Progenitor cell of endocrine pancreas (in vitro differentiated cells): ENCODE measurements around the gene SNRNP48. TPM values are rescaled to one million over a fixed set of nuclear protein-coding genes. Genes with fewer than 3 reads are reported as not detected.

Experiments used
- DNase-seq: peaks from one replicate; pipeline ENCODE4 v3.0.0; 2021; ENCODE audit warnings: low spot score; ENCODE audit not compliant: unreplicated experiment
- H3K27ac Mint-ChIP-seq: 2 replicates; pipeline ENCODE4 v1.8.0; 2021; ENCODE audit warnings: mild to moderate bottlenecking, moderate library complexity, mixed read lengths
- H3K27me3 Mint-ChIP-seq: 2 replicates; pipeline ENCODE4 v1.8.0; 2021; ENCODE audit warnings: mixed read lengths
- H3K36me3 Mint-ChIP-seq: 2 replicates; pipeline ENCODE4 v1.8.0; 2022; ENCODE audit warnings: mixed read lengths; ENCODE audit not compliant: insufficient read depth
- H3K4me1 Mint-ChIP-seq: 2 replicates; pipeline ENCODE4 v1.8.0; 2021; ENCODE audit warnings: low read depth, mixed read lengths
- H3K4me3 Mint-ChIP-seq: 2 replicates; pipeline ENCODE4 v1.8.0; 2021; ENCODE audit warnings: low read depth, mild to moderate bottlenecking, moderate library complexity, mixed read lengths
- H3K9me3 Mint-ChIP-seq: 2 replicates; pipeline ENCODE4 v1.8.0; 2021; ENCODE audit warnings: low read depth, mixed read lengths
- total RNA-seq: library from RNA; stranded (reverse); gene quantifications from 2 replicates; pipeline ENCODE4 v1.2.1, GENCODE V29; 2021
- TF ChIP-seq, protein P1 (sequence below): fragments of 200-600 bp; sonication (generic); IDR thresholded peaks from one replicate; pipeline ENCODE4 v1.5.0; 2021; ENCODE audit warnings: antibody characterized with exemption, mild to moderate bottlenecking; ENCODE audit not compliant: unreplicated experiment

The SNRNP48 gene
- total RNA-seq, 1 donor from 2014 or later = 19.2 TPM

DNA sequence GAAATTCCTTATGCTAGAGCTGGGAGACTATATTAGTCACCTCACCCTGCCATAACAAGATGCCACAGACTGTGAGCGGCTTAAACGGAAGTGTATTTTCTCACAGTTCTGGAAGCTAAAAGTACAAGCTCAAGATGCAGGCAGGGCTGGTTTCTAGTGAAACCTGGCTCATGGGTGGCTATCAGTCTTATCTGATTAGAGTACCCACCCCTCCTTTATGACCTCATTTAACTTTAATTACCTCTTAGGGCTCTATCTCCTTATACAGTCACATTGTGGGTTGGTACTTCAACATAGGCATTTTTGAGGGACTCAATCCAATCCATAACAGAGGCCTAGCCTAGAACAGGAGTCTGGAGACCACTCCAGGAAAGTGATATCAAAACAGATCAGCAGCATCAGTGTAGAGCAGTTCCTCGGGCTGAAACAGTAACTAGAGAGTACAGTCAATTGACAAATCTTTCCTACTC is 2.3 kb upstream of the SNRNP48 start:
- Mint-ChIP-seq H3K27ac (peak overlapping the region; percentile 68), H3K4me1 (peaks cover 30% of the 10 kb centered on the region), H3K4me3 (no peak overlapping the region), H3K9me3 (no peaks in the 10 kb centered on the region), H3K27me3 (no peaks in the 10 kb centered on the region), H3K36me3 (peaks cover 25% of the 10 kb centered on the region)
- TF ChIP-seq, protein P1, sequence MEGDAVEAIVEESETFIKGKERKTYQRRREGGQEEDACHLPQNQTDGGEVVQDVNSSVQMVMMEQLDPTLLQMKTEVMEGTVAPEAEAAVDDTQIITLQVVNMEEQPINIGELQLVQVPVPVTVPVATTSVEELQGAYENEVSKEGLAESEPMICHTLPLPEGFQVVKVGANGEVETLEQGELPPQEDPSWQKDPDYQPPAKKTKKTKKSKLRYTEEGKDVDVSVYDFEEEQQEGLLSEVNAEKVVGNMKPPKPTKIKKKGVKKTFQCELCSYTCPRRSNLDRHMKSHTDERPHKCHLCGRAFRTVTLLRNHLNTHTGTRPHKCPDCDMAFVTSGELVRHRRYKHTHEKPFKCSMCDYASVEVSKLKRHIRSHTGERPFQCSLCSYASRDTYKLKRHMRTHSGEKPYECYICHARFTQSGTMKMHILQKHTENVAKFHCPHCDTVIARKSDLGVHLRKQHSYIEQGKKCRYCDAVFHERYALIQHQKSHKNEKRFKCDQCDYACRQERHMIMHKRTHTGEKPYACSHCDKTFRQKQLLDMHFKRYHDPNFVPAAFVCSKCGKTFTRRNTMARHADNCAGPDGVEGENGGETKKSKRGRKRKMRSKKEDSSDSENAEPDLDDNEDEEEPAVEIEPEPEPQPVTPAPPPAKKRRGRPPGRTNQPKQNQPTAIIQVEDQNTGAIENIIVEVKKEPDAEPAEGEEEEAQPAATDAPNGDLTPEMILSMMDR = no peak
- DNase-seq = no peak

DNA sequence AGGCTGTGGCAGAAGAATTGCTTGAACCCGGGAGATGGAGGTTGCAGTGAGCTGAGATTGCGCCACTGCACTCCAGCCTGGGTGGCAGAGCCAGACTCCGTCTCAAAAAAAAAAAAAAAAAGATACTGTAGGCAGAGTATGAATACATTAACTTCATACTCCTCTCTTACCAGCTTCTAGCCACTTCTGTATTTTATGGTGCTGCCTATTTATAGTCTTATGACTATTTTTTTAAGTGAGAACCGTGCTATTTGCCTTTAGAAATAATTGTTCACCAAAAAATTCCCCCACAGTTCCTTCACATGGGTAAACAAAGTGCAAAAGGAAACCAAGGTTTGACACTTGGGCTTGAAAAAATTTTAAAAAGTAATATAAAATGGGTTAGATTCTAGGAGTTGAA is 1.5 kb upstream of the SNRNP48 start:
- H3K4me3 Mint-ChIP-seq = no peak overlapping the region
- DNase-seq = no peak
- TF ChIP-seq, protein P1 = no peak
- no peaks in the 10 kb centered on the region for H3K27me3 Mint-ChIP-seq
- peaks cover 37% of the 10 kb centered on the region for H3K4me1 Mint-ChIP-seq
- H3K36me3 Mint-ChIP-seq = peaks cover 17% of the 10 kb centered on the region
- no peaks in the 10 kb centered on the region for H3K9me3 Mint-ChIP-seq
- H3K27ac Mint-ChIP-seq = no peak overlapping the region

DNA sequence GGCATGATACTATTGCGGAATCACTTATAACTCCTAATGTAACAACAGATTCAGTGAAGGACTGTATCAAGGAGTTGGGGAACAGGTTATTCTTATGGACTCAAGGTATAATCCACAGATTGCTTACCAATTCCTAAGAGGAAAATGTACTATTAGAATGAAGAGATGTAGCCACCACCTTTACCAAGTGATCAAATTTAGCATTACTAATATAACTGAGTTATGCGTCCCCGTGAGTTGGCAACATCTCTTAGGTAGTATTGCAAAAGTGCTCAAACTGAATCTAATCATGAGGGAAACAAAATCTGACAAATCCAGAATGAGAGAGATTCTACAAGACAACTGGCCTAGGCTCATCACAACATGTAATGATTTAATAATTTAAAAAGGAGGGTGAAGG is 777 bp upstream of the SNRNP48 start:
- DNase-seq = no peak
- H3K36me3 Mint-ChIP-seq = peaks cover 11% of the 10 kb centered on the region
- no peaks in the 10 kb centered on the region for H3K9me3 Mint-ChIP-seq
- peak overlapping the region; percentile 98 for H3K4me3 Mint-ChIP-seq
- H3K27me3 Mint-ChIP-seq = no peaks in the 10 kb centered on the region
- peak overlapping the region; percentile 97 for H3K27ac Mint-ChIP-seq
- H3K4me1 Mint-ChIP-seq = peaks cover 37% of the 10 kb centered on the region
- TF ChIP-seq, protein P1 = no peak

DNA sequence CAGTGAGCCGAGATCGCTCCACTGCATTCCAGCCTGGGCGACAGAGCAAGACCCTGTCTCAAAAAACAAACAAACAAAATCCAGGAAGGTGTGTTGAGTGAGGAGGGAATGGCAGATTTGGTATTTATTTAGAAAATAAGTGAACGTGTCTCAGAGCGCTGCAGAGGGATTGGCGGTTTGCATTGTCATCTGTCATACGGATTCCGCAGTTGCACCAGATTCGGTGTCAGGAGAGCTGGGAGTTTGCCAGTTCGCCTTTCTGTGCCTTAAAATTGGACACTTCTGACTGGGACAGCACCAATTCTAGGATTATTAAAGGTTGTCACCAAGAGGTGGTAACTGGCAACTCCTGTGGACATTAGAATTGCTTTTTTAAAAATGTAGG is 912 bp downstream of the SNRNP48 start:
- TF ChIP-seq, protein P1 = no peak
- H3K27ac Mint-ChIP-seq = peak overlapping the region; percentile 91
- H3K36me3 Mint-ChIP-seq = peaks cover 2% of the 10 kb centered on the region
- DNase-seq = no peak
- no peaks in the 10 kb centered on the region for H3K9me3 Mint-ChIP-seq
- peaks cover 37% of the 10 kb centered on the region for H3K4me1 Mint-ChIP-seq
- H3K4me3 Mint-ChIP-seq = peak overlapping the region; percentile 98
- H3K27me3 Mint-ChIP-seq = no peaks in the 10 kb centered on the region

DNA sequence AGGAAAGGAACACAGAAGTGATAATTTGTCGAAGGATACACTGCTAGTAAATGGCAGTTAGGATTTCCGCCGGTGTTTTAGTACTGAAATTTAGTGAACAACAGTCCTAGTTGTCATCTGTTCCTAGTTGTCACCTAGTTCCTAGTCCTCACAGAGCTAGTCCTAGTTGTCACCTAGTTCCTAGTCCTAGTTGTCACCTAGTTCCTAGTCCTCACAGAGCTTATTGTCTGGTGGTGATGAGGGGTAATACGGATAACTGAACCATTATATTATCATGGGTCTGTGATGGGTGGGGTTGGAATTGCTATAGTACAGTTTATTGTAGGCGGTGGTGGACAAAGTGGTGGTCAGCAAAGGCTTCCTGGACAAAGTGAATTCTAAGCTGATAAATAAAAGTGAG is 1.8 kb downstream of the SNRNP48 start:
- peak overlapping the region; percentile 98 for H3K4me3 Mint-ChIP-seq
- peaks cover 37% of the 10 kb centered on the region for H3K4me1 Mint-ChIP-seq
- H3K36me3 Mint-ChIP-seq = peaks cover 7% of the 10 kb centered on the region
- no peaks in the 10 kb centered on the region for H3K27me3 Mint-ChIP-seq
- no peak overlapping the region for H3K27ac Mint-ChIP-seq
- H3K9me3 Mint-ChIP-seq = no peaks in the 10 kb centered on the region
- no peak for DNase-seq
- TF ChIP-seq, protein P1 = no peak
